B cell (primary cell): ENCODE data around the gene DOCK6. TPM values are rescaled to one million over a fixed set of nuclear protein-coding genes. Genes with fewer than 3 reads are reported as not detected.

Source experiments
- ATAC-seq: fragments of 200-7000 bp; cut with Tn5 transposase; one replicate; pipeline ENCODE4 v1.10.0; 2021; ENCODE audit warnings: low read depth, mild to moderate bottlenecking, moderate number of reproducible peaks, moderate library complexity
- CTCF ChIA-PET: fragments of 350-600 bp; sonication (Branson Sonifier 250); formaldehyde crosslinking; loops from one replicate; lab custom pipeline; 2021; ENCODE audit warnings: antibody characterized with exemption, inconsistent platforms; lab: Charles Lee
- POLR2A ChIA-PET: fragments of 350-600 bp; sonication (Branson Sonifier 250); formaldehyde crosslinking; loops from one replicate; lab custom pipeline; 2021; ENCODE audit warnings: antibody characterized with exemption; lab: Charles Lee
- DNase-seq: peaks from one replicate; pipeline ENCODE4 v3.0.0; 2013
- H2AFZ ChIP-seq: 2 replicates; pipeline ENCODE4 v1.6.1; 2012; ENCODE audit warnings: mild to moderate bottlenecking, low read depth, low read length; ENCODE audit not compliant: insufficient read depth, poor library complexity, severe bottlenecking
- H3K27ac ChIP-seq, 2 donors: 1 replicate in 1 of 2; 2 replicates in 1 of 2; pipeline ENCODE4 v1.5.1; 2012 to 2013; ENCODE audit warnings: low read length in 2 of 2, mild to moderate bottlenecking in 2 of 2, moderate library complexity in 1 of 2
- H3K27me3 ChIP-seq, 4 experiments: fragments of 200-600 bp in 1 of 4; sonication (generic) in 1 of 4; replicated peaks in 1 of 4; 1 replicate in 2 of 4; 2 replicates in 2 of 4; pipeline versions ENCODE4 v1.6.1 to v1.7.0; 2013 to 2016; ENCODE audit warnings: low read length in 3 of 4, mild to moderate bottlenecking in 2 of 4, mixed read lengths in 1 of 4, moderate library complexity in 1 of 4; ENCODE audit not compliant: insufficient read depth in 4 of 4, control insufficient read depth in 3 of 4; ENCODE audit errors: control extremely low read depth in 1 of 4
- H3K36me3 ChIP-seq, 2 experiments: replicated peaks in 1 of 2; 1 replicate in 1 of 2; 2 replicates in 1 of 2; pipeline versions ENCODE4 v1.6.1 to v1.7.1; 2013; ENCODE audit warnings: low read length in 1 of 2; ENCODE audit not compliant: insufficient read depth in 2 of 2, control insufficient read depth in 1 of 2; ENCODE audit errors: control extremely low read depth in 1 of 2, extremely low read depth in 1 of 2
- H3K4me1 ChIP-seq, 2 donors: fragments of 200-600 bp in 1 of 2; sonication (generic) in 1 of 2; 1 replicate in 1 of 2; 2 replicates in 1 of 2; pipeline versions ENCODE4 v1.5.1 to v1.6.1; 2013 to 2017; ENCODE audit warnings: low read length in 2 of 2; ENCODE audit not compliant: control insufficient read depth in 2 of 2, insufficient read depth in 2 of 2
- H3K4me2 ChIP-seq: replicated peaks from 2 replicates; pipeline ENCODE3; 2012; ENCODE audit warnings: mild to moderate bottlenecking, low read depth, low read length; ENCODE audit not compliant: poor library complexity, severe bottlenecking
- H3K4me3 ChIP-seq, 5 experiments: fragments of 200-600 bp in 1 of 5; sonication (generic) in 1 of 5; 1 replicate in 3 of 5; 2 replicates in 2 of 5; pipeline versions ENCODE4 v1.5.1 to v1.7.0; 2011 to 2016; ENCODE audit warnings: low read length in 4 of 5, mild to moderate bottlenecking in 4 of 5, low read depth in 2 of 5, control low read depth in 1 of 5, moderate library complexity in 1 of 5; ENCODE audit not compliant: insufficient read depth in 1 of 5; ENCODE audit errors: control extremely low read depth in 1 of 5, extremely low read depth in 1 of 5
- H3K79me2 ChIP-seq: fragments of 200-600 bp; sonication (generic); one replicate; pipeline ENCODE4 v1.6.0; 2016; ENCODE audit warnings: low read length; ENCODE audit not compliant: control insufficient read depth, insufficient read depth
- H3K9ac ChIP-seq: fragments of 200-600 bp; sonication (generic); 2 replicates; pipeline ENCODE4 v1.6.1; 2017; ENCODE audit warnings: mild to moderate bottlenecking, low read length, moderate library complexity
- H3K9me3 ChIP-seq, 3 donors: one replicate each; pipeline versions ENCODE4 v1.6.1 to v1.7.1; 2013; ENCODE audit warnings: low read length in 2 of 3; ENCODE audit not compliant: control insufficient read depth in 2 of 3, insufficient read depth in 1 of 3; ENCODE audit errors: control extremely low read depth in 1 of 3
- H4K20me1 ChIP-seq: 2 replicates; pipeline ENCODE4 v1.6.0; 2012; ENCODE audit warnings: mild to moderate bottlenecking, low read length; ENCODE audit not compliant: insufficient read depth, control insufficient read depth, poor library complexity, severe bottlenecking
- H3K27ac Mint-ChIP-seq: one replicate; pipeline ENCODE4 v1.8.0; 2021; ENCODE audit warnings: mixed read lengths
- H3K27me3 Mint-ChIP-seq: one replicate; pipeline ENCODE4 v1.8.0; 2021; ENCODE audit warnings: mixed read lengths
- H3K4me1 Mint-ChIP-seq: one replicate; pipeline ENCODE4 v1.8.0; 2021; ENCODE audit warnings: mixed read lengths
- H3K4me3 Mint-ChIP-seq: one replicate; pipeline ENCODE4 v1.8.0; 2021; ENCODE audit warnings: mixed read lengths
- H3K9me3 Mint-ChIP-seq: one replicate; pipeline ENCODE4 v1.8.0; 2022; ENCODE audit warnings: mixed read lengths; ENCODE audit not compliant: insufficient read depth
- EZH2 ChIP-seq: IDR thresholded peaks from 2 replicates; pipeline ENCODE4 v1.6.1; 2012; ENCODE audit warnings: borderline replicate concordance, low read depth, mild to moderate bottlenecking, moderate library complexity, low read length; ENCODE audit not compliant: insufficient read depth, poor library complexity, severe bottlenecking
- WGBS: methylation state at CpG from one replicate; pipeline ENCODE4 v1.1.5; 2013; ENCODE audit warnings: missing lambda C conversion rate; ENCODE audit not compliant: insufficient coverage; 5-methylcytosine and 5-hydroxymethylcytosine counted together
- intact Hi-C: fragments of 100-400 bp; cut with micrococcal nuclease; formaldehyde crosslinking; loops from one replicate; pipeline ENCODE4 v1.10.0; 2022
- polyA plus RNA-seq: library from polyadenylated mRNA; depleted of rRNA; stranded (reverse); fragments of >200 nt; gene quantifications from 2 replicates; pipeline ENCODE4 v1.2.3, GENCODE V29; 2012
- total RNA-seq, 2 donors: library from RNA; stranded (reverse); fragments of 120-200 nt in 1 of 2; gene quantifications; 1 replicate in 1 of 2; 2 replicates in 1 of 2; pipeline versions ENCODE4 v1.2.3 to v1.2.4, GENCODE V29; 2013 to 2022
- TF ChIP-seq, protein P1 (sequence below): fragments of 200-600 bp; IDR thresholded peaks from one replicate; pipeline ENCODE4 v1.8.0; 2022; ENCODE audit warnings: antibody characterized with exemption, mild to moderate bottlenecking

DOCK6 gene
- total and polyA plus RNA-seq, 2 donors (not counting 1 experiment from before 2014, with no cell fraction given): 5.3 to 11.9 TPM

DNA sequence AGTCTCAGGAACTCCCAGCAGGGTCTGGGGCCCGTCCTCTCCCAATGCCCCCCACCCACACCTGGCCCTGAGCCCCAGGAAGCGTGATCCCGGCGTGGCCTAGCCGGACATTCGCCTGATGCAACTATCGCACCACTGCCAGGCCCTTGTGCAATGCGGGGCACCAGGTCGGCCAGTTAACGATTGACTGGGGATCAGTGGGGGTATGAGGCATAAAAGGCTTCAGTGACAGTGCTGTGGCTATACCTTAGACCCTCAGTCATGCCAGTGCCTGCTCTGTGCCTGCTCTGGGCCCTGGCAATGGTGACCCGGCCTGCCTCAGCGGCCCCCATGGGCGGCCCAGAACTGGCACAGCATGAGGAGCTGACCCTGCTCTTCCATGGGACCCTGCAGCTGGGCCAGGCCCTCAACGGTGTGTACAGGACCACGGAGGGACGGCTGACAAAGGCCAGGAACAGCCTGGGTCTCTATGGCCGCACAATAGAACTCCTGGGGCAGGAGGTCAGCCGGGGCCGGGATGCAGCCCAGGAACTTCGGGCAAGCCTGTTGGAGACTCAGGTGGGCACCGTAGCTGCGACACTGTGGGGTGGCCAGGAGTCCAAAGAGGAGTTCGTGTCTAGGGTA lies 22.8 kb downstream of the DOCK6 start, which contains the start of gene ANGPTL8:
Gene ANGPTL8, plus strand, starts transcription at position 243 of the 624 bp plus-strand sequence. Its CDS starts 19 bp downstream, at position 262.
- WGBS: 95% methylated on average over 23 of the region's 23 CpGs
- no peak within 1 kb of the TSS for H3K4me2 ChIP-seq
- ChIA-PET POLR2A (no interaction called here), CTCF (no interaction called here)
- H2AFZ ChIP-seq: no peak within 1 kb of the TSS
- no peaks in the 10 kb centered on the region for H3K36me3 ChIP-seq
- no peak within 1 kb of the TSS for H3K9ac ChIP-seq
- peaks cover 0 to 3% (median 1%) of the 10 kb centered on the region in 4 experiments for H3K27me3 ChIP-seq
- H4K20me1 ChIP-seq: no peaks in the 10 kb centered on the region
- H3K79me2 ChIP-seq: no peaks in the 10 kb centered on the region
- intact Hi-C loops: no loop called here
- peaks cover 3 to 4% of the 10 kb centered on the region in 2 donors for H3K4me1 ChIP-seq
- DNase-seq (no peak), ATAC-seq (no peak)
- no peak within 1 kb of the TSS for H3K27ac ChIP-seq
- Mint-ChIP-seq H3K4me3 (no peak within 1 kb of the TSS), H3K4me1 (peaks cover 6% of the 10 kb centered on the region), H3K27me3 (no peaks in the 10 kb centered on the region), H3K9me3 (peaks cover 4% of the 10 kb centered on the region), H3K27ac (no peak within 1 kb of the TSS)
- H3K4me3 ChIP-seq: no peak within 1 kb of the TSS
- peaks cover 0 to 38% (median 12%) of the 10 kb centered on the region in 3 donors for H3K9me3 ChIP-seq
- TF ChIP-seq, protein P1, sequence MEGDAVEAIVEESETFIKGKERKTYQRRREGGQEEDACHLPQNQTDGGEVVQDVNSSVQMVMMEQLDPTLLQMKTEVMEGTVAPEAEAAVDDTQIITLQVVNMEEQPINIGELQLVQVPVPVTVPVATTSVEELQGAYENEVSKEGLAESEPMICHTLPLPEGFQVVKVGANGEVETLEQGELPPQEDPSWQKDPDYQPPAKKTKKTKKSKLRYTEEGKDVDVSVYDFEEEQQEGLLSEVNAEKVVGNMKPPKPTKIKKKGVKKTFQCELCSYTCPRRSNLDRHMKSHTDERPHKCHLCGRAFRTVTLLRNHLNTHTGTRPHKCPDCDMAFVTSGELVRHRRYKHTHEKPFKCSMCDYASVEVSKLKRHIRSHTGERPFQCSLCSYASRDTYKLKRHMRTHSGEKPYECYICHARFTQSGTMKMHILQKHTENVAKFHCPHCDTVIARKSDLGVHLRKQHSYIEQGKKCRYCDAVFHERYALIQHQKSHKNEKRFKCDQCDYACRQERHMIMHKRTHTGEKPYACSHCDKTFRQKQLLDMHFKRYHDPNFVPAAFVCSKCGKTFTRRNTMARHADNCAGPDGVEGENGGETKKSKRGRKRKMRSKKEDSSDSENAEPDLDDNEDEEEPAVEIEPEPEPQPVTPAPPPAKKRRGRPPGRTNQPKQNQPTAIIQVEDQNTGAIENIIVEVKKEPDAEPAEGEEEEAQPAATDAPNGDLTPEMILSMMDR: no peak
- no peak for TF ChIP-seq EZH2

DNA sequence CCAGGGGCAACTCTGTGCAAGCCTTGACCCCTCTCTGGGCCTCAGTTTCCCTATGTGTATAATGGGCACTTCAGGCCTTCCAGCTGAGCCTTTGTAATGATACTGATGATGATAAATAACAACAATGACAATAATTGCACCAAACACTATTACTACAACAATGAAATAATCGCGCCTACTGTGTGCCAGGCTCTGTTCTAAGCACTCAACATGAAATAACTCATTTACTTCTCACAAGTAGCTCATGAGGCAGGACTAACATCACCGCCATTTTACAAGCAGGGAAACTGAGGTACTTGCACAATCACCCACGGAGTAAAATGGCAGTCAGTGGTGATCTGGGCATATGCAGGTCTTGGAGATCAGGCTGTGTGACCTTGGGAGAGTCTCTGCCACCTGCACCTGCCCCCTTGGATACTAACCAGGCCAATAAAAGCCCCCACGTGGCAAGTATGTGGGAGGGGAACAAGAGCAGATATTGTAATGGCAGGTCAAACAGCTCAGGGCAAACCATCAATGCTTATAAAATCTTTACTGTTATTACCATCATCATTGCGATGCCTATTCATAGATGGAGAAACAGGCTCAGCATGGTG lies 23.4 kb downstream of the DOCK6 start:
- Mint-ChIP-seq H3K4me3 (no peak overlapping the region), H3K27me3 (no peaks in the 10 kb centered on the region), H3K4me1 (peaks cover 6% of the 10 kb centered on the region), H3K27ac (no peak overlapping the region), H3K9me3 (peaks cover 4% of the 10 kb centered on the region)
- ATAC-seq (no peak), DNase-seq (no peak)
- ChIA-PET POLR2A (no interaction called here), CTCF (no interaction called here)
- no peaks in the 10 kb centered on the region for H4K20me1 ChIP-seq
- no peaks in the 10 kb centered on the region for H3K36me3 ChIP-seq
- no peak overlapping the region for H3K4me3 ChIP-seq
- H3K27ac ChIP-seq: no peak overlapping the region
- H3K4me1 ChIP-seq: peaks cover 3 to 4% of the 10 kb centered on the region in 2 donors
- no peak overlapping the region for H3K4me2 ChIP-seq
- H3K27me3 ChIP-seq: peaks cover 0 to 3% (median 1%) of the 10 kb centered on the region in 4 experiments
- H3K79me2 ChIP-seq: no peaks in the 10 kb centered on the region
- H3K9me3 ChIP-seq: peaks cover 0 to 39% (median 12%) of the 10 kb centered on the region in 3 donors
- no peak for TF ChIP-seq EZH2
- TF ChIP-seq, protein P1: no peak
- H2AFZ ChIP-seq: no peak overlapping the region
- H3K9ac ChIP-seq: no peak overlapping the region
- WGBS: 97% methylated on average over 5 of the region's 6 CpGs
- intact Hi-C loops: no loop called here
